Measurements from ENCODE around the gene ADD3.

Gene ADD3

GRCh38 chr10:110169586-110169985 lies 161.8 kb downstream of the ADD3 start:
- Histone ChIP-seq H3K27me3 (replicated peaks; ENCODE audit: control insufficient read depth, insufficient read depth, low read length) (peaks cover 1% of the 10 kb centered on the region; the same call in 1 of the 2 replicates), H3K4me3 (replicated peaks; ENCODE audit: low read depth, low read length) (no peak overlapping the region), H3K36me3 (ENCODE audit: control insufficient read depth, insufficient read depth, low read length) (no peaks in the 10 kb centered on the region)
- no peak for TF ChIP-seq CTCF (IDR thresholded peaks at IDR 0.05; ENCODE audit: insufficient read depth, low read length, poor library complexity, severe bottlenecking)
- no peak for DNase-seq (ENCODE audit: extremely low read depth, insufficient read length)

- Histone ChIP-seq H3K27me3 (replicated peaks; ENCODE audit: control insufficient read depth, insufficient read depth, low read length) (peaks cover 1% of the 10 kb centered on the region; the same call in 1 of the 2 replicates), H3K36me3 (ENCODE audit: control insufficient read depth, insufficient read depth, low read length) (no peaks in the 10 kb centered on the region), H3K4me3 (replicated peaks; ENCODE audit: low read depth, low read length) (no peak overlapping the region)
- no peak for DNase-seq (ENCODE audit: extremely low read depth, insufficient read length)
- TF ChIP-seq CTCF (IDR thresholded peaks at IDR 0.05; ENCODE audit: insufficient read depth, low read length, poor library complexity, severe bottlenecking), result no peak
These were observed 162.6 kb downstream of the ADD3 start for GRCh38 chr10:110170142-110170971.

GRCh38 chr10:110171032-110171431 lies 163.2 kb downstream of the ADD3 start:
- Histone ChIP-seq H3K36me3 (ENCODE audit: control insufficient read depth, insufficient read depth, low read length) (no peaks in the 10 kb centered on the region), H3K4me3 (replicated peaks; ENCODE audit: low read depth, low read length) (no peak overlapping the region), H3K27me3 (replicated peaks; ENCODE audit: control insufficient read depth, insufficient read depth, low read length) (peaks cover 1% of the 10 kb centered on the region; the same call in 1 of the 2 replicates)
- no peak for TF ChIP-seq CTCF (IDR thresholded peaks at IDR 0.05; ENCODE audit: insufficient read depth, low read length, poor library complexity, severe bottlenecking)
- no peak for DNase-seq (ENCODE audit: extremely low read depth, insufficient read length)

- no peak overlapping the region for H3K4me3 ChIP-seq (replicated peaks; ENCODE audit: low read depth, low read length)
- peaks cover 1% of the 10 kb centered on the region; the same call in 1 of the 2 replicates for H3K27me3 ChIP-seq (replicated peaks; ENCODE audit: control insufficient read depth, insufficient read depth, low read length)
- no peak for DNase-seq (ENCODE audit: extremely low read depth, insufficient read length)
- TF ChIP-seq CTCF (IDR thresholded peaks at IDR 0.05; ENCODE audit: insufficient read depth, low read length, poor library complexity, severe bottlenecking), result no peak
- no peaks in the 10 kb centered on the region for H3K36me3 ChIP-seq (ENCODE audit: control insufficient read depth, insufficient read depth, low read length)
These were observed 164.4 kb downstream of the ADD3 start for GRCh38 chr10:110172155-110172554.

GRCh38 chr10:110174201-110174600 lies 166.4 kb downstream of the ADD3 start:
- TF ChIP-seq CTCF (IDR thresholded peaks at IDR 0.05; ENCODE audit: insufficient read depth, low read length, poor library complexity, severe bottlenecking), result no peak

More at GRCh38 chr10:110174201-110174600, 166.4 kb downstream of the ADD3 start:
- no peak overlapping the region for H3K4me3 ChIP-seq (replicated peaks; ENCODE audit: low read depth, low read length)
- peaks cover 1% of the 10 kb centered on the region; the same call in 1 of the 2 replicates for H3K27me3 ChIP-seq (replicated peaks; ENCODE audit: control insufficient read depth, insufficient read depth, low read length)
- no peaks in the 10 kb centered on the region for H3K36me3 ChIP-seq (ENCODE audit: control insufficient read depth, insufficient read depth, low read length)
- no peak for DNase-seq (ENCODE audit: extremely low read depth, insufficient read length)

All from GM06990 (cell line).